Amniotic epithelial cell (primary cell): Measurements from ENCODE around the gene IGFBPL1.
"Not testable (repeated sequence)": the region's sequence is repeated elsewhere in the genome, so short reads cannot be mapped to it uniquely, and the experiment has no call there.

Experiments
- DNase-seq: peaks from one replicate; pipeline ENCODE4 v3.0.0-alpha.2; 2010; ENCODE audit warnings: low read depth

IGFBPL1 gene

GRCh38 chr9:38377336-38378083 lies 46.7 kb downstream of the IGFBPL1 start:
- not testable (repeated sequence) for DNase-seq

- DNase-seq = no peak
Observed at GRCh38 chr9:38376021-38376670, 48.1 kb downstream of the IGFBPL1 start.

DNA sequence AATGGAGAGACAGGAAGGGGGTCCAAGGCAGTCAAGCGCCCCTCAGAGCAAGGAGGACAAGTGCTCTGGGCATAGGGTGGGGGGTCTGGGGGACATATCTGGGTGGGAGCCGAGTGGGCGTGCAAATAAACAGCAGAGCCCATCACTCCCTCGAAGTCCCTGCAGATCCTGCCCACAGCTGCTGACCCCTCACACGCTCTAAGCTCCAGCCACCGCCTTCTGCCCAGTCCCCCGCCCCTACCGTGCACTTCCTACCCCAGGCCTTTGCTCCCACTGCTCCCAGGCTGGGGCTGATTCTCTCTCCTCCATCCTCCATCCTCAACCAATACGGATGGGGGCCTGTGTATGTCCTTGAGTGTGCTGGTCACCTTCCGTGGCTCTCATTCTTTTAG lies 48.7 kb downstream of the IGFBPL1 start:
- no peak for DNase-seq

- DNase-seq = no peak
Observed at GRCh38 chr9:38374847-38375571, 49.2 kb downstream of the IGFBPL1 start.

DNA sequence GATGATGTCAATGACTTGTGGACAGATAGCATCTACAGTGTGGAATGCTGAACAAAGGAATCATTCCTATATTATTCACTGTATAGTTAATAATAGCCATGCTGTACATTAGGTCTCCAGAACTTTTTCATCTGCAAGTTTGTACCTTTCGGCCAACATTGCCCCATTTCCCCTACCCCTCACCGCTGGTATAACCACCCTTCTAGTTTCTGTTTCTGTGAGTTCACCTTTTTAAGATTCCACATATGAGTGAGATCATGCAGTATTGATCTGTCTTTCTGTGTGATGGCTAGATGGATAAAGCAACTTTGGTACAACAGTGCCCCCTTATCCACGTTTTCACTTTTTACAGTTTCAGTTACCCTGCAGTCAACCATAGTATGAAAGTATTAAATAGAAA lies 50.6 kb downstream of the IGFBPL1 start:
- no peak for DNase-seq

GRCh38 chr9:38372762-38373619 lies 51.3 kb downstream of the IGFBPL1 start:
- no peak for DNase-seq

- DNase-seq = peak; percentile 38
Observed at GRCh38 chr9:38371495-38371894, 52.8 kb downstream of the IGFBPL1 start.

GRCh38 chr9:38370176-38370575 lies 54.1 kb downstream of the IGFBPL1 start:
- DNase-seq = no peak

GRCh38 chr9:38368731-38369130 lies 55.5 kb downstream of the IGFBPL1 start:
- DNase-seq = no peak

GRCh38 chr9:38367898-38368297 lies 56.4 kb downstream of the IGFBPL1 start:
- no peak for DNase-seq

- DNase-seq = no peak
Observed at GRCh38 chr9:38363589-38363925, 60.7 kb downstream of the IGFBPL1 start.

DNA sequence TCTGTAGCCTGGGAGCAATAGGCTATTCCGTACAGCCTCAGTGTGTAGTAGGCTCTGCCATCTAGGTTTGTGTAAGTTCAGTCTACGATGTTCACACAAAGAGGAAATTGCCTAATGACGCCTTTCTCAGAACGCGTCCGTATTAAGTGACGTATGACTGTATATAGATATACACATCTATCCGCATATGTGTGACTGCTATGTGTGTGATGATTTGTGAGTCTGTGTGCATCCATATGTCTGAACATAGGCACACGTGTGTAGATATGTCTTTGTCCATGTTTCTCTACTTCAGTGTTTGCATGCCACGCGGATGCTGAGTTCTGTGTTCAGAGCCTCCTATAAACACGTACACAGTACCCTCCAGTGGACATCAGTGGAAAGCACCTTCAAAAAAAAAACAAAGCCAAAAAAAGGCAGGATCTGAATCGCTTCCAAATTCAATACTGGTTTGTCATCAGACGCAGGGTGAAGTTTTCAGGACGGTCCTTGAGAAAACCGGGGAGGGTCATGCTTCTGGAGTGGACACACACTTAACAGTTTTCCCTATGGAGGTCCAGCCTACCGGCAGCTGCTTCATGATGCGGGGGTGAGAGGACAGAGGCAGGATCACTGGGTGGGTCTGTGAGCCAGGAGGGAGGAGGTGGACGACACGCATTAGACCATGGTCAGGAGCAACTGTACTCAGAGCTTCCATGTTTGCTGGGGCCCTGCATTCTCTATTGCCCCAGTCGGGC lies 61.2 kb downstream of the IGFBPL1 start:
- peak; percentile 65 for DNase-seq

DNA sequence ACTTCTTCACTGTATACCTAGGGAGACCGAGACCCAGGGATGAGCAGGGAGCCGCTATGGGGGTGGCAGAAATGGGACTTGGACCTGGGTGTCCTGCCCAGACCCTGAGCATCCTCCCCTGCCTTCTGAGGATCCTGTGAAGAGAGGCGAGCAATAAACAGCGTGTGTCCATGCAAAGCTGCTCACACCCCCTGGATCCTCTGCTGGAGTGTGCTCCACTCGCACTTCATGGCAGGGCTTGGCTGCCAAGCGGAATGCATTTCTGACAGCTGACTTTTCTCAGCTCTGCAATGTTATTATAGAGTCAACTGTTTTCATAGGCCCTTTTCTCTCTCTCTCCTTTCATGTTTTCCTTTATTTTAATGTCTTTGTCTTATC lies 62.8 kb downstream of the IGFBPL1 start:
- DNase-seq = no peak

DNA sequence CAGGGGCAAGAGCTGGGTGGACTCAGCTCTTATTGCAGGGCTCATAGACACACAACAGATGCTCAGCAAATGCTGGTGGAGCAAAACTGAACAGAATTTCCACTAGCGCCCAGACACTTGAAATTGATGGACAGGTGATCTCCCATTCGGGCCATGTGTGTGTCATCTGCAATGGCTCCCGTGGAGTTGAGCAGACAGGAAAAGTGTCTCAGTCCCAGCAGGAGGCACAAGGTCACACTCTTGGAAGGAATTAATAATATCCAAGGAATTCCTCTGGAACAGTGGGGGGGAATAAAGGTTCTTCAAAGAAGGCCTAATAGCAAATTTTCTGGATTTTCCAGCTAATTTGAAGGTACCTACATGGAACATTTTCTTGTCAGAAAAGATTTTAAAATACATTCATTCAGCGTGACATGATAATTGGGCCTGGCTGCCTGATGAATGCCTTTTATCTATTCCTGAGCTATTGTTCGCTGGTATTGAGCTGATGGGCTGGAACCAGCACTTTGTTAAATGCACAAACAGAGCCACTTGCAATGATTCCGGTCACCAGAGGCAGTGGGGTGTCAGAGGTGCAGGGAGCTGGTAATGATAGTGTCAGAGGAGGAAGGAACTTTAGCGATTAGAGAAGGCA lies 63.3 kb downstream of the IGFBPL1 start:
- no peak for DNase-seq

DNA sequence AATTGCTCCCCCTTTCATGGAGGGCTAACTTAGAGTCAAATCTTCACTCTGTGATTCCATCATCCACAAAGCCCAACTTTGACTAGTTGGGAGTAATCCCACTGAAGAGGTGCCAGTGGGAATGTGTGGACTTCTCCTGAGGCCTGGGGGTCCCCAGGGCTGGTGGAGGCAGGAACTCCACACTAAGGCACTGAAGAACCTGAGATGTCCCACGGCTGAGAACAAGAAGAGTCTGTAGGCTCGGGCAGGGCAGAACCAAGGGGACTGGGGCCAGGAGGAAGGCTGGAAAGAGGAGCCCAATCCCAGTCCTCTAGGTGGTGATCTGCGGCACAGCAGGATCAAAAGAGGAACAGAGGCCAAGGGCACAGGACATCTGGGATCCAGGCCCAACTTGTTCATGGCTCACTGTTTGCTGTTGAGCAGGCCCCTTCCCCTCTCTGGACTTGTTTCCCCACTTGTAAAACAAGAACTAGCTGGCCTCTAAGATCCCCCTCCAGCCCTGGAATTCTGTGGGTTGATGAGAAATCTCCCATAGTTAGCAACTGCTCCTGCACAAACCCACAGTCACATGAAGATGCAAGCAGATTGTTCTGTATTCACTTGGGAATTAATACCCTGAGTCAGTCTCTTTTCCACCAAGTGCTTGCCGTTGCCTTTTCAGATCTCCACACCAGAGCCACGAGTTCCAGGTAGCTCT lies 64.4 kb downstream of the IGFBPL1 start:
- peak; percentile 7 for DNase-seq

GRCh38 chr9:38359297-38359653 lies 65.0 kb downstream of the IGFBPL1 start:
- DNase-seq = no peak

- DNase-seq = no peak
Observed at GRCh38 chr9:38358390-38359296, 65.6 kb downstream of the IGFBPL1 start.

DNA sequence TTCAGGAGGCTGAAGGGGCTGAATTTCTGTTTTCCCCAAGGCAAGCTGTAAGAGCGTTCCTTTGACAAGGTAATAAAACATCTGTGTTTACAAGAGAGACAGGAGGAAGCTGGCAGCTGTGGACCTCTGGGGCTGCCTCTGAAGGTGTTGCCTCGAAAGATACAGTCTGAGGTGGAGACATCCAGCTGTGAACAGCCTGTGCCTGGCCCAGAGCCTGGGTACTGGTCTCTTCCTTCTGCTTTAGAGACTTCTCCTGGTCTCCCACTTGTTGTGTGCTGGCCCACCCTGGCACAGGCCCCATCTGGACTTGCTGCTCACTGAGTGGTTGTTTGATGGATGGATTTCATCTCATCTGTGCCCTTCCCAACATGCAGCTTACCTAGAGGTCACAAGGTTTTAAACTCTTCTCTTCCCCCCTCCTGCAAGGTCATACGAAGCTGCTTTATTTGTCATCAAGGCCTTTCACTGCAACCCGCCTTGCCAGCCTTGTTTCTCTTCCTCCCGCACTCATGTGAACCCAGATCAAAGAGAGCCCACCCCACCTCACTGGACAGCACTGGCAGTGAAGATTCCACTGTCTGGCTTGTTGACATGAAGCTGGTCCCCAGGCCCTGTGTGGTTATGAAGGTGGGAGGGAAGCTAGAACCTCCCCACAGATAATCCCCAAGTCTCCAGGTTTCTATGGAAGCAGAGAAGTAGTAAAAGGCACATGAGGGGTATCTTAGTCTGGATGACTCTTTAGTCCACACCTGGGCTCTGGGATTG lies 66.7 kb downstream of the IGFBPL1 start:
- DNase-seq = no peak

- DNase-seq = no peak
Observed at GRCh38 chr9:38356851-38357250, 67.4 kb downstream of the IGFBPL1 start.
